CD4-positive, alpha-beta T cell (primary cell): ENCODE results near the gene SAPCD1. TPM values are rescaled to one million over a fixed set of nuclear protein-coding genes. Genes with fewer than 3 reads are reported as not detected.

Experiments
- ATAC-seq: fragments of 200-7000 bp; cut with Tn5 transposase; one replicate; pipeline ENCODE4 v1.10.0; 2022; ENCODE audit warnings: mild to moderate bottlenecking; ENCODE audit not compliant: poor library complexity
- CTCF ChIA-PET: fragments of 350-600 bp; sonication (Branson Sonifier 250); formaldehyde crosslinking; loops from one replicate; lab custom pipeline; 2021; ENCODE audit warnings: antibody characterized with exemption, inconsistent platforms; lab: Charles Lee
- POLR2A ChIA-PET: fragments of 350-600 bp; sonication (Branson Sonifier 250); formaldehyde crosslinking; loops from one replicate; lab custom pipeline; 2021; ENCODE audit warnings: antibody characterized with exemption, inconsistent platforms; lab: Charles Lee
- DNase-seq, 14 experiments: peaks; one replicate each; pipeline ENCODE4 v3.0.0-alpha.2; 2013 to 2020; ENCODE audit warnings: mixed read lengths in 2 of 14
- H3K27ac ChIP-seq, 2 donors: one replicate each; pipeline versions ENCODE4 v1.5.1 to v1.7.0; 2013; ENCODE audit warnings: low read length in 2 of 2, low read depth in 1 of 2, mild to moderate bottlenecking in 1 of 2
- H3K27me3 ChIP-seq, 2 experiments: 1 replicate in 1 of 2; 2 replicates in 1 of 2; pipeline versions ENCODE4 v1.6.1 to v1.7.0; 2013; ENCODE audit warnings: low read length in 2 of 2, control low read depth in 1 of 2, mild to moderate bottlenecking in 1 of 2, moderate library complexity in 1 of 2; ENCODE audit not compliant: insufficient read depth in 2 of 2, control insufficient read depth in 1 of 2
- H3K36me3 ChIP-seq: one replicate; pipeline ENCODE4 v1.6.1; 2013; ENCODE audit warnings: low read length, control low read depth; ENCODE audit not compliant: insufficient read depth
- H3K4me1 ChIP-seq: one replicate; pipeline ENCODE4 v1.6.1; 2013; ENCODE audit warnings: low read length, control low read depth; ENCODE audit not compliant: insufficient read depth
- H3K4me3 ChIP-seq: one replicate; pipeline ENCODE4 v1.5.1; 2013; ENCODE audit warnings: mild to moderate bottlenecking, low read length, moderate library complexity
- H3K9me3 ChIP-seq, 2 experiments: 1 replicate in 1 of 2; 2 replicates in 1 of 2; pipeline versions ENCODE4 v1.6.1 to v1.7.0; 2013; ENCODE audit warnings: low read length in 2 of 2, mild to moderate bottlenecking in 2 of 2, control low read depth in 1 of 2, moderate library complexity in 1 of 2; ENCODE audit not compliant: control insufficient read depth in 1 of 2, insufficient read depth in 1 of 2
- H3K27ac Mint-ChIP-seq: one replicate; pipeline ENCODE4 v1.8.0; 2020; ENCODE audit warnings: mixed read lengths
- H3K27me3 Mint-ChIP-seq: one replicate; pipeline ENCODE4 v1.8.0; 2021; ENCODE audit warnings: mixed read lengths
- H3K36me3 Mint-ChIP-seq: one replicate; pipeline ENCODE4 v1.8.0; 2021; ENCODE audit warnings: low read depth, mixed read lengths
- H3K4me1 Mint-ChIP-seq: one replicate; pipeline ENCODE4 v1.8.0; 2021; ENCODE audit warnings: low read depth, mixed read lengths
- H3K4me3 Mint-ChIP-seq: one replicate; pipeline ENCODE4 v1.8.0; 2020; ENCODE audit warnings: mild to moderate bottlenecking, mixed read lengths
- H3K9me3 Mint-ChIP-seq: one replicate; pipeline ENCODE4 v1.8.0; 2020; ENCODE audit warnings: mixed read lengths
- CTCF ChIP-seq: fragments of 200-600 bp; IDR thresholded peaks from one replicate; pipeline ENCODE4 v1.8.0; 2022; ENCODE audit warnings: antibody characterized with exemption, mild to moderate bottlenecking
- intact Hi-C, 2 experiments: fragments of 100-400 bp; cut with DNase I in 1 of 2; cut with micrococcal nuclease in 1 of 2; formaldehyde crosslinking; loops; one replicate each; pipeline versions ENCODE4 v1.15.1 to v1.9.0; 2023 to 2025; cut with DNase I, micrococcal nuclease
- total RNA-seq, 174 experiments: library from RNA in 2 of 174; stranded (reverse) in 2 of 174; gene quantifications; one replicate each; pipeline ENCODE4 v1.2.3 and lab custom pipeline; 2021 to 2026

The SAPCD1 gene
- total RNA-seq, 2 experiments from 2014 or later, result 2.7 to 2.8 TPM

DNA sequence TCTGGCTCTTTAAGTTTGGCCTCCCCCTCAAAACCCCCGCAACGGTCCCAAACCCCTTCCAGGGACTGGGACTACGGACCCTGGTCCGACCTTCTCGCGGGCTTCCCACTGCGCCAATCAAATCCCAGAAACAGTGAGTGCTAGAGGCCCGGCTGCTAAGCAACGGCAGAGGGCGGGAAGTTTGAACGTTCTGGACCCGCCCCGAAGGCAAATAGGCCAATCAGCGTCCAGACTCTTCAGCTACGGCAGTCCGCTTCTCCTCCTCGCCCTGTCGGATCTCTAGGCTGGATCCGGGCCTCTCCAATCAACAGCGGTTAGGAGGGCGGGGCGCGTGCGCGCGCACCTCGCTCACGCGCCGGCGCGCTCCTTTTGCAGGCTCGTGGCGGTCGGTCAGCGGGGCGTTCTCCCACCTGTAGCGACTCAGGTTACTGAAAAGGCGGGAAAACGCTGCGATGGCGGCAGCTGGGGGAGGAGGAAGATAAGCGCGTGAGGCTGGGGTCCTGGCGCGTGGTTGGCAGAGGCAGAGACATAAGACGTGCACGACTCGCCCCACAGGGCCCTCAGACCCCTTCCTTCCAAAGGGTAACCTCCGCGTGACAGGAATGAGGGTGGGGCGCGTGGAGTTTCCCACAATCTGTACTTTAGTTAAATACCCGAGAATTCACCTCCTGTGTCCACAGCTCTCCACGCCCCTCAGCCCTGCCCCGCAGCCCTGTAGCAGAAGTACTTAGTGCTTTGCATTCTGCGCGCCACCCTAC lies 22.6 kb upstream of the SAPCD1 start, which contains the start of gene MSH5:
Gene MSH5, plus strand, starts transcription at position 367 of the 758 bp plus-strand sequence. CDS start 462 bp downstream, outside the sequence.
- ChIA-PET CTCF (interaction anchor here (0.7 to 4.9 kb wide), 9 partner anchors 12 to 90 kb away, joined by 3 to 41 read pairs (median 6); partner anchors contain the start of genes DDAH2, LSM2 and VARS1), POLR2A (interaction anchor here (0.7 to 2.8 kb wide), 17 partner anchors 10 to 232 kb away, joined by 3 to 21 read pairs (median 5); partner anchors contain the start of genes ABHD16A, BAG6, DDAH2 and DXO)
- H3K9me3 ChIP-seq, result no peaks in the 10 kb centered on the region
- H3K27ac ChIP-seq, result peak within 1 kb of the TSS; percentile 38 to 58
- peaks cover 61% of the 10 kb centered on the region for H3K4me1 Mint-ChIP-seq
- H3K4me3 Mint-ChIP-seq, result peak within 1 kb of the TSS; percentile 90
- ATAC-seq (peak; percentile 85), DNase-seq (peak; percentile 85 to 98 (median 93))
- peak within 1 kb of the TSS; percentile 85 for H3K27ac Mint-ChIP-seq
- intact Hi-C loops, result loop anchor here (2.0 to 5.0 kb wide), 5 partner anchors 33 to 77 kb away; partner anchors contain the start of genes ABHD16A (in 2 of the 2), VARS1 (in 2 of the 2), HSPA1A (in 1 of the 2) and HSPA1L (in 1 of the 2)
- peaks cover 53% of the 10 kb centered on the region for H3K4me1 ChIP-seq
- peaks cover 27% of the 10 kb centered on the region for H3K36me3 Mint-ChIP-seq
- no peaks in the 10 kb centered on the region for H3K27me3 ChIP-seq
- H3K4me3 ChIP-seq, result peak within 1 kb of the TSS; percentile 87
- H3K36me3 ChIP-seq, result no peaks in the 10 kb centered on the region
- TF ChIP-seq CTCF, result no peak
- no peaks in the 10 kb centered on the region for H3K27me3 Mint-ChIP-seq
- no peaks in the 10 kb centered on the region for H3K9me3 Mint-ChIP-seq

DNA sequence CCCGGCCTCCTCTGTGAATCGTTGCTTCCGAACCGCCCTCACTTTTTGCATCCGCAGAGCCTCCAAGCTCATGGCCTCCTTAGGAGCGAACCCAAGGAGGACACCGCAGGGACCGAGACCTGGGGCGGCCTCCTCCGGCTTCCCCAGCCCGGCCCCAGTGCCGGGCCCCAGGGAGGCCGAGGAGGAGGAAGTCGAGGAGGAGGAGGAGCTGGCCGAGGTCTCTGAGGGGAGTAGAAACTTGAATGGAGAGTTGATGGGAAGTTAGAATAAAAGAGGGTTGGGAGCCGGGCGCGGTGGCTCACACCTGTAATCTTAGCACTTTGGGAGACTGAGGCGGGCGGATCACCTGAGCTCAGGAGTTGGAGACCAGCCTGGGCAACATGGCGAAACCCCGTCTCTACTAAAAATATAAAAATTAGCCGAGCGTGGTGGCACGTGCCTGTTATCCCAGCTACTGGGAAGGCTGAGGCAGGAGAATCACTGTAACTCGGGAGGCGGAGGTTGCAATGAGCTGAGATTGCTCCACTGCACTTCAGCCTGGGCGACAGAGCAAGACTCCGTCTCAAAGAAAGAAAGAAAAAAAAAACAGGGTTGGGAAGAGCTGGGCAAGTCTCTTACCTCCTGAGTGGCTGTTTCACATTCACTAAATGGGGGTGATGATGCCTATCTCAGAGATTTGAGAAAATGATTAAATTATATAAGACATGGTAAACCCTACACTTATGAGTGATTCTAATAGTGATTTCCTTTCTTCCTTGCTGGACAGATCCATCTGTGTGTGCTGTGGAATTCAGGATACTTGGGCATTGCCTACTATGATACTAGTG lies 21.8 kb upstream of the SAPCD1 start:
- Histone ChIP-seq H3K4me3 (peak overlapping the region; percentile 87), H3K27ac (peak overlapping the region in 1 of 2 donors; percentile 43), H3K4me1 (peaks cover 47% of the 10 kb centered on the region), H3K27me3 (no peaks in the 10 kb centered on the region), H3K9me3 (no peaks in the 10 kb centered on the region), H3K36me3 (no peaks in the 10 kb centered on the region)
- POLR2A ChIA-PET, result interaction anchor here (0.7 to 2.1 kb wide), 10 partner anchors 30 to 231 kb away, joined by 3 to 14 read pairs (median 5); partner anchors contain the start of genes ABHD16A, DXO, GPANK1 and LSM2
- H3K4me3 Mint-ChIP-seq, result peak overlapping the region; percentile 90
- DNase-seq, result peak in 1 of 14 experiments; percentile 35
- CTCF ChIA-PET, result interaction anchor here (0.9 to 4.9 kb wide), 8 partner anchors 13 to 89 kb away, joined by 3 to 41 read pairs (median 6); partner anchors contain the start of genes DDAH2 and VARS1
- no peaks in the 10 kb centered on the region for H3K9me3 Mint-ChIP-seq
- H3K27ac Mint-ChIP-seq, result peak overlapping the region; percentile 85
- intact Hi-C loops, result no loop called here
- TF ChIP-seq CTCF, result no peak
- no peaks in the 10 kb centered on the region for H3K27me3 Mint-ChIP-seq
- H3K4me1 Mint-ChIP-seq, result peaks cover 53% of the 10 kb centered on the region
- H3K36me3 Mint-ChIP-seq, result peaks cover 19% of the 10 kb centered on the region
- no peak for ATAC-seq

- POLR2A ChIA-PET, result interaction anchor here (0.6 kb wide), 1 partner anchor 160 kb away, joined by 3 read pairs; no protein-coding TSS in a partner anchor
These were observed 20.6 kb upstream of the SAPCD1 start for GRCh38 chr6:31741815-31742214.

More at GRCh38 chr6:31741815-31742214, 20.6 kb upstream of the SAPCD1 start:
- Mint-ChIP-seq H3K27ac (no peak overlapping the region), H3K4me1 (peaks cover 41% of the 10 kb centered on the region), H3K36me3 (peaks cover 11% of the 10 kb centered on the region), H3K4me3 (peak overlapping the region; percentile 49), H3K27me3 (no peaks in the 10 kb centered on the region), H3K9me3 (no peaks in the 10 kb centered on the region)
- Histone ChIP-seq H3K4me1 (peaks cover 40% of the 10 kb centered on the region), H3K36me3 (no peaks in the 10 kb centered on the region), H3K4me3 (no peak overlapping the region), H3K9me3 (no peaks in the 10 kb centered on the region), H3K27me3 (no peaks in the 10 kb centered on the region), H3K27ac (no peak overlapping the region)
- DNase-seq (no peak), ATAC-seq (no peak)
- no peak for TF ChIP-seq CTCF
- intact Hi-C loops, result no loop called here
- CTCF ChIA-PET, result interaction anchor here (4.9 kb wide), 1 partner anchor 28 kb away, joined by 34 read pairs; no protein-coding TSS in a partner anchor
